ENCODE results near the gene ZC3HAV1L.
"Not testable (repeated sequence)": the region's sequence is repeated elsewhere in the genome, so short reads cannot be mapped to it uniquely, and the experiment has no call there.

ZC3HAV1L gene

GRCh38 chr7:139011373-139011772 is 24.5 kb downstream of the ZC3HAV1L start:
- no peak for DNase-seq

GRCh38 chr7:139004321-139005090 is 31.3 kb downstream of the ZC3HAV1L start:
- no peak for DNase-seq

GRCh38 chr7:138999414-138999813 is 36.4 kb downstream of the ZC3HAV1L start:
- no peak for DNase-seq

GRCh38 chr7:138992052-138992531 is 43.8 kb downstream of the ZC3HAV1L start:
- DNase-seq = no peak

- DNase-seq = no peak
Observed at GRCh38 chr7:138987686-138988085, 48.2 kb downstream of the ZC3HAV1L start.

GRCh38 chr7:138982204-138982623 is 53.6 kb downstream of the ZC3HAV1L start:
- no peak for DNase-seq

GRCh38 chr7:138981332-138982203 is 54.3 kb downstream of the ZC3HAV1L start, which contains the start of gene KIAA1549:
Gene KIAA1549 (minus strand): TSS chr7:138981389. CDS start chr7:138981269, 120 bp downstream.
- DNase-seq = peak; percentile 56

GRCh38 chr7:138980563-138981291 is 55.1 kb downstream of the ZC3HAV1L start:
- DNase-seq = no peak

- no peak for DNase-seq
Observed at GRCh38 chr7:138979988-138980562, 55.8 kb downstream of the ZC3HAV1L start.

GRCh38 chr7:138979226-138979979 is 56.4 kb downstream of the ZC3HAV1L start:
- peak; percentile 15 for DNase-seq

GRCh38 chr7:138978541-138979184 is 57.2 kb downstream of the ZC3HAV1L start:
- DNase-seq = no peak

GRCh38 chr7:138976161-138976560 is 59.7 kb downstream of the ZC3HAV1L start:
- DNase-seq = not testable (repeated sequence)

All from activated CD4-positive, alpha-beta T cell treated with anti-CD3 and anti-CD28 coated beads, Interleukin-2, amount 50 U/mL, for 16 hours (primary cell).